Germinal center (tissue), 1 donor: Measurements from ENCODE around the gene SCN5A.

Source experiments
- DNase-seq: peaks from one replicate; pipeline ENCODE4 v3.0.0; 2012; ENCODE audit warnings: mixed read lengths, low spot score

Gene SCN5A

GRCh38 chr3:38649500-38650247, at the start of gene SCN5A:
SCN5A (minus strand) TSS chr3:38649687; CDS start chr3:38633307, 16,380 bp downstream.
- DNase-seq, result peak; percentile 81

- no peak for DNase-seq
These were observed 49.3 kb upstream of the SCN5A start for GRCh38 chr3:38698760-38699159.

GRCh38 chr3:38698061-38698460, 48.6 kb upstream of the SCN5A start:
- DNase-seq, result no peak

GRCh38 chr3:38696034-38696433, 46.5 kb upstream of the SCN5A start:
- DNase-seq, result no peak

- no peak for DNase-seq
These were observed 40.7 kb upstream of the SCN5A start for GRCh38 chr3:38690185-38690584.

- DNase-seq, result no peak
These were observed 40.3 kb upstream of the SCN5A start for GRCh38 chr3:38689774-38690173.

GRCh38 chr3:38689346-38689745, 39.9 kb upstream of the SCN5A start:
- DNase-seq, result no peak

GRCh38 chr3:38687321-38687720, 37.8 kb upstream of the SCN5A start:
- no peak for DNase-seq

GRCh38 chr3:38684546-38684945, 35.1 kb upstream of the SCN5A start:
- no peak for DNase-seq

GRCh38 chr3:38669668-38670067, 20.2 kb upstream of the SCN5A start:
- no peak for DNase-seq

- no peak for DNase-seq
These were observed 13.1 kb upstream of the SCN5A start for GRCh38 chr3:38662544-38662943.

- no peak for DNase-seq
These were observed 9.4 kb upstream of the SCN5A start for GRCh38 chr3:38658841-38659240.

GRCh38 chr3:38657369-38657768, 7.9 kb upstream of the SCN5A start:
- DNase-seq, result no peak

GRCh38 chr3:38655708-38656300, 6.3 kb upstream of the SCN5A start:
- DNase-seq, result no peak

- DNase-seq, result no peak
These were observed 4.4 kb upstream of the SCN5A start for GRCh38 chr3:38653685-38654537.

GRCh38 chr3:38652934-38653333, 3.4 kb upstream of the SCN5A start:
- no peak for DNase-seq

- peak; percentile 71 for DNase-seq
These were observed 1.8 kb upstream of the SCN5A start for GRCh38 chr3:38651153-38651789.

GRCh38 chr3:38650248-38650951, 913 bp upstream of the SCN5A start:
- no peak for DNase-seq

GRCh38 chr3:38648659-38649499, 608 bp downstream of the SCN5A start:
- DNase-seq, result no peak

- DNase-seq, result no peak
These were observed 1.3 kb downstream of the SCN5A start for GRCh38 chr3:38648024-38648658.
